Fibroblast of the aortic adventitia (primary cell): ENCODE data around the gene SV2B. TPM values are rescaled to one million over a fixed set of nuclear protein-coding genes. Genes with fewer than 3 reads are reported as not detected.

Experiments used
- DNase-seq: peaks from one replicate; pipeline ENCODE4 v3.0.0-alpha.2; 2010; ENCODE audit warnings: low read depth
- H3K4me3 ChIP-seq: 2 replicates; pipeline ENCODE4 v1.5.1; 2011; ENCODE audit warnings: low read depth, mild to moderate bottlenecking, control low read depth, low read length, moderate library complexity
- total RNA-seq: library from RNA; depleted of rRNA; stranded (reverse); fragments of >200 nt; gene quantifications from 2 replicates; pipeline ENCODE4 v1.2.3, GENCODE V29; 2012; ENCODE audit warnings: low replicate concordance
- TF ChIP-seq, protein P1 (sequence below): IDR thresholded peaks from 2 replicates; pipeline ENCODE4 v1.5.1; 2011; ENCODE audit warnings: mild to moderate bottlenecking, low read length, control low read depth, inconsistent platforms; ENCODE audit not compliant: insufficient read depth

The SV2B gene
- total RNA-seq, 1 donor = not detected

DNA sequence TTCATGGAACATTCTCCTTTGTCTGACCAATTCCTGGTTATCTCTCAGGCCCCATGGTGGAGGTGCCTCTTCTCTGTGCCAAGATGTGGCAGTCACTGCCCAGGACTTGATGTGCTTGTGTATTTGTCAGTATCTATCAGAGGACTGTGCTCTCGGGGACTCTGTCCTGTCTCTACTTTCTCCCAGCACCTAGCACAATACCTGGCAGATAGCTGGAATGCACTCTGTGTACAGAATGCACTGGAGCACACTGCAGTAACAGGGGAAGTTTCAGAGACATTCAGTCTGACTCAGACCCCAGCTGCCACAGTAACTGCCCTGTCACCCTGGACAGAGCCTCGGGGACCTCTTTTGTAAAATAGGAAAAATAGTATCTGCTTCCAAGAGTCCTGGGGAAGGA lies 34.6 kb upstream of the SV2B start:
- no peak for DNase-seq
- TF ChIP-seq, protein P1, sequence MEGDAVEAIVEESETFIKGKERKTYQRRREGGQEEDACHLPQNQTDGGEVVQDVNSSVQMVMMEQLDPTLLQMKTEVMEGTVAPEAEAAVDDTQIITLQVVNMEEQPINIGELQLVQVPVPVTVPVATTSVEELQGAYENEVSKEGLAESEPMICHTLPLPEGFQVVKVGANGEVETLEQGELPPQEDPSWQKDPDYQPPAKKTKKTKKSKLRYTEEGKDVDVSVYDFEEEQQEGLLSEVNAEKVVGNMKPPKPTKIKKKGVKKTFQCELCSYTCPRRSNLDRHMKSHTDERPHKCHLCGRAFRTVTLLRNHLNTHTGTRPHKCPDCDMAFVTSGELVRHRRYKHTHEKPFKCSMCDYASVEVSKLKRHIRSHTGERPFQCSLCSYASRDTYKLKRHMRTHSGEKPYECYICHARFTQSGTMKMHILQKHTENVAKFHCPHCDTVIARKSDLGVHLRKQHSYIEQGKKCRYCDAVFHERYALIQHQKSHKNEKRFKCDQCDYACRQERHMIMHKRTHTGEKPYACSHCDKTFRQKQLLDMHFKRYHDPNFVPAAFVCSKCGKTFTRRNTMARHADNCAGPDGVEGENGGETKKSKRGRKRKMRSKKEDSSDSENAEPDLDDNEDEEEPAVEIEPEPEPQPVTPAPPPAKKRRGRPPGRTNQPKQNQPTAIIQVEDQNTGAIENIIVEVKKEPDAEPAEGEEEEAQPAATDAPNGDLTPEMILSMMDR = no peak
- H3K4me3 ChIP-seq = no peak overlapping the region

DNA sequence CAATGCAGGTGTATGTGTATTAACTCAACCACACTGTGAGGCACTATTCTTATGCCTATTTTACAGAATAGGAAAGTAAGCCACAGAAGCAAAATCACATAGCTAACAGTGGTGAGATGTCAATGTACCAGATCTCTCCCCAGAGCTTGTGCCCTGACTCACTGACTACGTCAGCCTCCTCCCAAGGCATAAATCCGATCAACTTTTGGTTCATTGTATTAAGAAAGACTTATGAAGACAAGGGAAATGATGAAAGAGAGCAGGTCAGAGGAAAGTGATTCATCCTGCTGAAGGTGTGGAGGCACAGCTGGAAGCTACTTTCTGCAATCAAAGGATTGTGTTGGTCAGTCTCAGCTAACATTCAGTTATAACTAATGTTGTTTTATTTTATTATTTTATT lies 33.0 kb upstream of the SV2B start:
- TF ChIP-seq, protein P1 = no peak
- DNase-seq = peak; percentile 2
- no peak overlapping the region for H3K4me3 ChIP-seq

DNA sequence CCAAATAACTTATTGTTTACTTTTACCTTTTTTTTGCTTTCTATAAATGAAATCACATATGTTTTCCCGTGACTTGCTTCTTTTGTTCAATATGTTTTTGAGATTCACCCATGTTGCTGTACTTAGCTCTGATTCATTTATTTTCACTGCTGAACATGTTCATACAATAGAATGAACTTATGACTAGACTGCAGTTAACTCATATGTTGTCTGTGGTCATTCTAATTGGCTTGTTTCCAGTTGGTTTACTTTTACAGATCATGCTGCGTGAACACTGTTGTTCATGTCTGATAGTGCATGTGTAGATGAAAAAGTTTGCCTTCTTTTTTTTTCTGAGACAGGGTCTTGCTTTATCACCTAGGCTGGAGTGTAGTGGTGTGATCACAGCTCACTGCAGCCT lies 31.6 kb upstream of the SV2B start:
- TF ChIP-seq, protein P1 = no peak
- no peak for DNase-seq
- H3K4me3 ChIP-seq = no peak overlapping the region

DNA sequence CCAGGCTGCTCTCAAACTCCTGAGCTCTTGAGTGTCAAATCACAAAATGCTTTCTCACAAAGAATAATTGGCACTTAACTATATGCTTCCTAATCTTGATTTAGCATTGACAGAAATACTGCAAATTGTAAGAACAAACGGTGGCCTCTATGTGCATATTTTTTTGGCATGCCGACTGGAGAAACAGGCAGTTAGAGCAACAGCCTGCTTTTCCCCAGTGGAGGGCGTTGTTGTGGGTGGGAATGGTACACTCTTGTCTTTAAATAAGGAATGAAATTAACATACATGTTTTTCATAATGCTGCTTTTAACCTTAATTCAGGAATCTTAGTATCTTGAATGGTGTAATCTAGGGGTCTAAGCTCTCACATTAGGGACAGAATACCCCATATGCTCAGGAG lies 31.1 kb upstream of the SV2B start:
- H3K4me3 ChIP-seq = no peak overlapping the region
- DNase-seq = no peak
- TF ChIP-seq, protein P1 = no peak

DNA sequence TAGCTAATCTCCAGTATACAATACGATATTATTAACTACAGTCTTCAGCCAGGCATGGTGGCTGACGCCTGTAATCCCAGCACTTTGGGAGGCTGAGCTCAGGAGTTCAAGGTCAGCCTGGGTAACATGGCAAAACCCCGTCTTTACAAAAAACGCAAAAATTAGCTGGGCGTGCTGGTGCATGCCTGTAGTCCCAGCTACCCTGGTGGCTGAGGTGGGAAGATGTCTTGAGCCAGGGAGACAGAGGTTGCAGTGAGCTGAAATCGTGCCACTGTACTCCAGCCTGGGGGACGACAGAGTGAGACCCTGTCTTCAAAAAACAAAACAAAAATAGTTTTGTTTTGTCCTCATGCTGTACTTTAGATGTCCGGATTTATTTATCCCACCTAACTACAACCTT lies 29.2 kb upstream of the SV2B start:
- DNase-seq = no peak
- H3K4me3 ChIP-seq = no peak overlapping the region
- TF ChIP-seq, protein P1 = no peak

DNA sequence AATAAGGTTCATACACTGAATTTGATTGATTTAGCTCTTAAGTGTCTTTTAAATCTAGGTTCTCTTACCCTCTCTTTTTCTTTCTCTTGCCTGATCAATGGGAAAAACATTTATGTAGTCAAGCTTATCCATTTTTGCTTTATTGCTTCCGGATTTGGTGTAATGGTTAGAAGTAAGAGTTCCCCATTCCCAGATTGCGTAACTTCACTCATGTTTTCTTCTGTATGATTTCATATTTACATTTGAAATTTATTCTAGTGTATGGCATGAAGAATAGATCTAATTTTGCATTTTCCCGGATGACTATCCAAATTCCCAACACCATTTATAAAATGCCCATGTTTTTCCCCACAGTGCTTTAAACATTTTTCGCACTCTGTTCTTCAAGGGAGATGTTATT lies 27.9 kb upstream of the SV2B start:
- no peak for DNase-seq
- H3K4me3 ChIP-seq = no peak overlapping the region
- TF ChIP-seq, protein P1 = no peak

DNA sequence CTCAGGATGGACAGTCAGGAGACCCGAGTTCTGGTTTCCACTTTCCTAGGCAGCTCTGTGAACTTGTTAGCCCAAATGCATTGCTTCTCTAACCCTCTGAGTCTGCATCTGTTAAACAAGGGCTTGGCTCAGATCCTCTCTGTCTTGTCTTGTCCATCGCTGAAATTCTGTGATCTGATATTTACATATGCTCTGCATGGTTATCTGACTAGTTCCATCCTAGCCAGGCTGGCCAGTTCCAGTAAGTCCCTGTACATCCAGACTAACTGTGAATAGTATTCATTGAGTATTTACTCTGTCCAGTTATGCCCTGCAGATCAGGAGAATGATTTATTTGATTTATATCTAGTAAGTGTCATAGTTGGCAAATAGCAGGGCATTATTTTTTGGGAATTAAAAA lies 27.0 kb upstream of the SV2B start:
- DNase-seq = no peak
- TF ChIP-seq, protein P1 = no peak
- H3K4me3 ChIP-seq = no peak overlapping the region
